DND-41 (cell line): ENCODE measurements around the gene TFDP2.

ENCODE experiments used
- ATAC-seq: fragments of 200-7000 bp; cut with Tn5 transposase; 3 replicates; pipeline ENCODE4 v1.9.1; 2021; ENCODE audit warnings: low read depth; ENCODE audit not compliant: insufficient read depth
- DNase-seq: peaks from one replicate; pipeline ENCODE4 v3.0.0-alpha.2; 2020
- H2AFZ ChIP-seq: 2 replicates; pipeline ENCODE4 v1.6.0; 2012; ENCODE audit warnings: low read depth, low read length
- H3K27ac ChIP-seq: 2 replicates; pipeline ENCODE4 v1.5.1; 2012; ENCODE audit warnings: low read length, inconsistent platforms
- H3K27me3 ChIP-seq: fragments of 200-600 bp; sonication (generic); 2 replicates; pipeline ENCODE4 v1.6.0; 2012; ENCODE audit warnings: low read length, mild to moderate bottlenecking, inconsistent platforms; ENCODE audit not compliant: insufficient read depth, poor library complexity
- H3K36me3 ChIP-seq: 2 replicates; pipeline ENCODE4 v1.5.1; 2012; ENCODE audit warnings: low read length, inconsistent platforms; ENCODE audit not compliant: insufficient read depth
- H3K4me1 ChIP-seq: 2 replicates; pipeline ENCODE4 v1.5.1; 2012; ENCODE audit warnings: mild to moderate bottlenecking, low read length; ENCODE audit not compliant: insufficient read depth
- H3K4me2 ChIP-seq: 2 replicates; pipeline ENCODE4 v1.6.0; 2012; ENCODE audit warnings: mild to moderate bottlenecking, moderate library complexity, low read length, inconsistent platforms; ENCODE audit not compliant: insufficient read depth
- H3K4me3 ChIP-seq, 2 experiments: fragments of 200-600 bp in 1 of 2; shearing (Covaris generic) in 1 of 2; 2 replicates each; pipeline ENCODE4 v1.5.1; 2012 to 2016; ENCODE audit warnings: inconsistent platforms in 2 of 2, low read length in 2 of 2, mild to moderate bottlenecking in 2 of 2, low read depth in 1 of 2, moderate library complexity in 1 of 2
- H3K79me2 ChIP-seq: 2 replicates; pipeline ENCODE4 v1.6.0; 2012; ENCODE audit warnings: low read length, inconsistent platforms; ENCODE audit not compliant: insufficient read depth
- H3K9ac ChIP-seq: 2 replicates; pipeline ENCODE4 v1.6.0; 2012; ENCODE audit warnings: low read depth, mild to moderate bottlenecking, inconsistent platforms, low read length, moderate library complexity
- H3K9me3 ChIP-seq: 2 replicates; pipeline ENCODE4 v1.5.1; 2012; ENCODE audit warnings: low read length, moderate library complexity, mild to moderate bottlenecking, inconsistent platforms; ENCODE audit not compliant: insufficient read depth, severe bottlenecking
- H4K20me1 ChIP-seq: 2 replicates; pipeline ENCODE4 v1.6.0; 2012; ENCODE audit warnings: low read length; ENCODE audit not compliant: insufficient read depth
- EZH2 ChIP-seq: IDR thresholded peaks from 3 replicates; pipeline ENCODE4 v1.6.1; 2012; ENCODE audit warnings: borderline replicate concordance, low read depth, mild to moderate bottlenecking, moderate library complexity, low read length, inconsistent platforms; ENCODE audit not compliant: severe bottlenecking
- TF ChIP-seq, protein P1 (sequence below): IDR thresholded peaks from 2 replicates; pipeline ENCODE4 v1.5.1; 2012; ENCODE audit warnings: borderline replicate concordance, low read length, moderate library complexity, mild to moderate bottlenecking; ENCODE audit not compliant: poor library complexity, severe bottlenecking; ENCODE audit errors: extremely low read depth

Gene TFDP2

DNA sequence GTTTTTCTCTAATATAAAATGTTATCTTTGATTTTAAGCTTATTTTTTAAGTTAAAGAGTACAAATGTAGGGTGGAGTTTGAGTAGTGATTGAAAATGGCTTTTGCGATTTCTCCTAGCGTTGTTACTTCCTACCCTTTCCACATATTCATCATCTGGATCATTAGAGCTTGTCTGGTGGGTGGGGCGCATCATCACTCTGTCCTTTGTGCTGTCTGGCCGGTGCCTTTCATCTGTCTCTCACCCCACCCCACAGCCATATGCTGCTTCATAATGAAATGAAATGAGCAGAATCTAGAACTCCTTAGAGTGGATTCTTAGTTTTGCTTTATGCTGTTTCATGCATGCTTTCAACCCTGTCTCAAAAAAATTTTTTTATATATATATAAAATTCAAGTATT is 228.6 kb downstream of the TFDP2 start:
- no peaks in the 10 kb centered on the region for H3K4me1 ChIP-seq
- TF ChIP-seq, protein P1, sequence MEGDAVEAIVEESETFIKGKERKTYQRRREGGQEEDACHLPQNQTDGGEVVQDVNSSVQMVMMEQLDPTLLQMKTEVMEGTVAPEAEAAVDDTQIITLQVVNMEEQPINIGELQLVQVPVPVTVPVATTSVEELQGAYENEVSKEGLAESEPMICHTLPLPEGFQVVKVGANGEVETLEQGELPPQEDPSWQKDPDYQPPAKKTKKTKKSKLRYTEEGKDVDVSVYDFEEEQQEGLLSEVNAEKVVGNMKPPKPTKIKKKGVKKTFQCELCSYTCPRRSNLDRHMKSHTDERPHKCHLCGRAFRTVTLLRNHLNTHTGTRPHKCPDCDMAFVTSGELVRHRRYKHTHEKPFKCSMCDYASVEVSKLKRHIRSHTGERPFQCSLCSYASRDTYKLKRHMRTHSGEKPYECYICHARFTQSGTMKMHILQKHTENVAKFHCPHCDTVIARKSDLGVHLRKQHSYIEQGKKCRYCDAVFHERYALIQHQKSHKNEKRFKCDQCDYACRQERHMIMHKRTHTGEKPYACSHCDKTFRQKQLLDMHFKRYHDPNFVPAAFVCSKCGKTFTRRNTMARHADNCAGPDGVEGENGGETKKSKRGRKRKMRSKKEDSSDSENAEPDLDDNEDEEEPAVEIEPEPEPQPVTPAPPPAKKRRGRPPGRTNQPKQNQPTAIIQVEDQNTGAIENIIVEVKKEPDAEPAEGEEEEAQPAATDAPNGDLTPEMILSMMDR: no peak
- no peak for TF ChIP-seq EZH2
- H4K20me1 ChIP-seq: no peaks in the 10 kb centered on the region
- H2AFZ ChIP-seq: no peak overlapping the region
- H3K27ac ChIP-seq: no peak overlapping the region
- H3K4me2 ChIP-seq: no peak overlapping the region
- no peak for ATAC-seq
- no peaks in the 10 kb centered on the region for H3K27me3 ChIP-seq
- peaks cover 88% of the 10 kb centered on the region for H3K36me3 ChIP-seq
- H3K79me2 ChIP-seq: peaks cover 4% of the 10 kb centered on the region
- H3K9me3 ChIP-seq: no peaks in the 10 kb centered on the region
- H3K9ac ChIP-seq: no peak overlapping the region
- H3K4me3 ChIP-seq: no peak overlapping the region
- no peak for DNase-seq

DNA sequence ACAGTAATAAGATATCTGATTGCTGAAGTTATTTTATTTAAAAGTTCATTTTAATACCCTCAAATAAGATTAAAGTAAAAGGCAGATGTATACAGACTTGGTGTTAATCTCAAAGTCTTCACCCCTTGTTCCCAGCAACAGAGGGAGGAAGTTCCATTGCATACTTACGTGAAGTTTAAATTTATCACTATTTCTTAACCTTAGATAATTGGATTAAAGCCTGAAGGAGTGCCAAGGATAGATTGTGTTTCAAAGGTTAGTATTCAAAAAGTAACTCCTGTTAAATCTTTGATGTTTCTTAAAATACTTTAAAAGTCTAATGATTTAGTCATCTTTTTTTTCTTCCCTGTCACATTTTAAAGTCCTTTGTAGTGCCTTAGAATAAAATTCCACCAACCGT is 233.6 kb downstream of the TFDP2 start:
- Histone ChIP-seq H3K27me3 (no peaks in the 10 kb centered on the region), H2AFZ (no peak overlapping the region), H3K36me3 (peaks cover 90% of the 10 kb centered on the region), H3K4me1 (no peaks in the 10 kb centered on the region), H4K20me1 (no peaks in the 10 kb centered on the region), H3K79me2 (peaks cover 7% of the 10 kb centered on the region), H3K9me3 (no peaks in the 10 kb centered on the region), H3K4me2 (no peak overlapping the region), H3K27ac (no peak overlapping the region), H3K9ac (no peak overlapping the region), H3K4me3 (no peak overlapping the region)
- TF ChIP-seq, protein P1: no peak
- no peak for TF ChIP-seq EZH2
- no peak for ATAC-seq
- DNase-seq: no peak

DNA sequence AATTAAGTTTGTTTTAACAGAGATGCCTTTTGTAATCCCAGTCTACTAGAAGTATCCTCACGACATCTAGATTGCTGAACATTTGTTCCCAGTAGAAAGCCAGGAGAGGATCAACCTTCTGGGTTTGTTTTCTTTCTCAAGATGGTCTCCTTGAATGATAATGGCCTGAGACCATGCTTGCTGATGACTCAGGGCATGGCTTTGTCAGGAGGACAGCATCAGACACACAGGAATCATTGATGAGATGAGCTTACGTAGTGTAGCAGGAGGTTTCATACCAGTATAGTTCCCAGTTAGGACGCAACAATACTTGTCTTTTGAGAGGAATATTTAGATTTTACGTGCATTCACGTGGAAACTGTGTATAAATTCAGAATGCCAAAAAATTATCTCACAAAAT is 234.3 kb downstream of the TFDP2 start:
- DNase-seq (no peak), ATAC-seq (no peak)
- H3K9ac ChIP-seq: no peak overlapping the region
- H3K4me2 ChIP-seq: no peak overlapping the region
- no peak overlapping the region for H3K4me3 ChIP-seq
- H3K27me3 ChIP-seq: no peaks in the 10 kb centered on the region
- H3K79me2 ChIP-seq: peaks cover 4% of the 10 kb centered on the region
- no peaks in the 10 kb centered on the region for H4K20me1 ChIP-seq
- no peak overlapping the region for H2AFZ ChIP-seq
- no peaks in the 10 kb centered on the region for H3K9me3 ChIP-seq
- H3K4me1 ChIP-seq: no peaks in the 10 kb centered on the region
- H3K36me3 ChIP-seq: peaks cover 84% of the 10 kb centered on the region
- TF ChIP-seq EZH2: no peak
- TF ChIP-seq, protein P1: no peak
- no peak overlapping the region for H3K27ac ChIP-seq

DNA sequence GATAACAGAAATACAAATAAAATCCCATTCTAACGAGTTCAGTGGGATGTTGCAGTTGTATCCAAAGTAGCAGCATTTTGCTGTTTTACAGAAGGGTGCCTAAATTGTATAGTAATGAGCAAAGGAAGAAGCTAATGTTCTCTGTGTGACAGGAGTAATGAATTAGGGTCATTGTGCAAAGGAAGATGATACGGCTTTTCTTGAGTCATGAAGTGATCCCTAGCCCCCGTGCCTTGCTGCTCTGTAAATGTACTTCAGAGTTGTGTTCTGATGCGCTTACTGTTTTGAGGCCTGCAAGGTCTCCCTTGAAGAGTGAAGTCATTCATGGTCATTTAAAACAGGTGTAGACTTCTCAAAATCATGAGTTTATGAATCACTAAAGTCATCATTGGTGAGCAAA is 235.0 kb downstream of the TFDP2 start:
- no peak overlapping the region for H3K27ac ChIP-seq
- H3K36me3 ChIP-seq: peaks cover 84% of the 10 kb centered on the region
- no peak for ATAC-seq
- no peak overlapping the region for H3K4me2 ChIP-seq
- H3K27me3 ChIP-seq: no peaks in the 10 kb centered on the region
- TF ChIP-seq, protein P1: no peak
- TF ChIP-seq EZH2: no peak
- H3K4me3 ChIP-seq: no peak overlapping the region
- no peak overlapping the region for H3K9ac ChIP-seq
- no peak for DNase-seq
- H3K79me2 ChIP-seq: 0 out of 2 replicates have a peak, but pooled peaks cover 3% of the 10 kb centered on the region
- H3K4me1 ChIP-seq: no peaks in the 10 kb centered on the region
- H4K20me1 ChIP-seq: no peaks in the 10 kb centered on the region
- H2AFZ ChIP-seq: no peak overlapping the region
- no peaks in the 10 kb centered on the region for H3K9me3 ChIP-seq
